Islet of Langerhans (tissue), 1 donor: ENCODE results near the gene EFCAB12.
"Not testable (repeated sequence)": the region's sequence is repeated elsewhere in the genome, so short reads cannot be mapped to it uniquely, and the experiment has no call there.

ENCODE experiments used
- FAIRE-seq: peaks from one replicate; lab custom pipeline; 2011; peaks lifted over from hg19 to GRCh38; lab: Jason Lieb, UNC

The EFCAB12 gene

DNA sequence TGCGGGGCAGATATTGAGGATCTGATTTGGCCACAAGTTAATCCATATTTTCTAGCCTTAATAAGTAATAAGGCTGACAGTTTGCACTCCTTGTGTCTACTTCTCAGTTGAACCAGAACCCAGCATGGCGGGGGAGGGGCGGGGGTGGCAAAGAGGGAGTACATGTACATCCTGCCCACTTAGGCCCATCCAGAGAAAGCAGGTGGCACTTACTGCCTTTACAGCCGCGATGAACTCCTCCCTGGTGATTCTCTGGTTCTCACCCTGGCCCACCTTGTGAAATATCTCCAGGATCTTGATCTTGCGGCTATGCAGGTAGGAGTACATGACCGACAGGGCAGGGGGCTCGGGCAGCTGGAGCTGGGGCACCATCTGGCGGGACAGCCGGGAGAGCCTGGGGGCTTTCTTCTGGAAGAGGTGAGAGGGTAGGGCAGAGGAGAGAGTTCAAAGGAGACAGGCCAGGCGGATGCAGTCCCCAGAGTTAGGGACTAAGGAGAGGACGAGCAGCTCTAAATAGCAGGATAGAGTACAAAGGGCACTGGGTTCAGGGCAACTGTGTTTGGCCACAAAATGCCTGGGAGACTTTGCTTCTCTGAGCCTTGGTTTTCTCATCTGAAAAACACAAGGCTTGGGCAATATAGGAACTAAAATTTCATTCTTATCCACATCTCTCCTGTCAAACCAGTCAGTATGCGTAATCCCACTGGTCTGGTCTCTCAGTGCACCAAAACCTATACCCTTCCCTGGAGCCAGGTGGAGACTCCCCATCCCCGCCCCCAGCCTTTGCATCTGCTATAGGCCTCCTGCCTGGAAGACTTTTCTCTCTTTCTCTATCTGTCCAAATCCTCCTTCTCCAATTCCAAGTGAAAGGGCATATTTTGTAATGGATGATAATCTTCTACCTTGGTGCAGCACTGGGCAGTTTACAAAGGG is 10.1 kb downstream of the EFCAB12 start:
- no peak for FAIRE-seq

DNA sequence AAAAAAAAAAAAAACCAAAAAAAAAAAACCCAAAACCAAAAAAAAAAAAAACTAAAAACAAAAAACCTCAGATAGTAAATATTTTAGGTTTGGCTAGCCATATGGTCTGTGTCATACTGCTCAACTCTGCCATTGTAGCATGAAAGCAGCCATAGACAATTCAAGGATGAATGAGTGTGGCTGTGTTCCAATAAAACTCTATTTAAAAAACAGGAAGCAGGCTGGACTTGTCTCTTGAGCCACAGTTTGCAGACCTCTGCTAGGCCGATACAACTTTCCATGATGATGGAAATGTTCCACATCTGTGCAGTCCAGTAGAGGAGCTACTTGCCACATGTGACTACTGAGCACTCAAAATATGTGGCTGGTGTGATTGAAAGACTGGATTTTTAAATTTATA is 11.1 kb downstream of the EFCAB12 start:
- FAIRE-seq: no peak

DNA sequence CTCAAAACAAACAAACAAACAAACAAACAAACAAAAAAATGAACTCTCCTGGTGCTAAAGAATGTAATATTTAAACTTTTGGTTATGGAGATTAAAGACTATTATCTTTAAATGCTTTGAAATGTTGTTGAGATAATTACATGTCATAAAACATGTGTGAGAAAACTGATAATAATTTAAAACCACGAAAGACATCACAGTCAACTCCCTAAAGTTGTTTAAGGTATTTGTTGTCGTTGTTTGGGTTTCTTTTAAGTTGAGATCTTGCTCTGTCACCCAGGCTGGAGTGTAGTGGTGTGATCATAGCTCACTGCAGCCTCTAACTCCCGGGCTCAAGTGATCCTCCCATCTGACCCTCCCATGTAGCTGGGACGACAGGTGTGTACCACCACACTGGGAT is 12.0 kb downstream of the EFCAB12 start:
- no peak for FAIRE-seq

DNA sequence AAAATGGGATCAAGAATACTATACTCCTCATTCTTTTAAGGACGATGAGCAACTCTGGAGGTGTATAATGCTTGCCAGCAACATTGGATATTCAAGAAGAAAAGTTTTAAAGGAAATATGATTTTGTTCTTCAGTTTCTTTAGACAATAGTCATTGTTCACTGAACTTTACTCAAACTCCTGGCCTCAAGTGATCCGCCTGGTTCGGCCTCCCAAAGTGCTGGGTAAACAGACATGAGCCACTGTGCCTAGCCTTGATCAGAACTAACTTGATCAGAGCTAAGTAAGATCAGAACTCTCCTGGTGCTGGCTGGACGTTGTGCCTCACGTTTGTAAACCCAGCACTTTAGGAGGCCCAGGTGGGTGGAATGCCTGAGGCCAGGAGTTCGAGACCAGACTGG is 12.6 kb downstream of the EFCAB12 start:
- no peak for FAIRE-seq

DNA sequence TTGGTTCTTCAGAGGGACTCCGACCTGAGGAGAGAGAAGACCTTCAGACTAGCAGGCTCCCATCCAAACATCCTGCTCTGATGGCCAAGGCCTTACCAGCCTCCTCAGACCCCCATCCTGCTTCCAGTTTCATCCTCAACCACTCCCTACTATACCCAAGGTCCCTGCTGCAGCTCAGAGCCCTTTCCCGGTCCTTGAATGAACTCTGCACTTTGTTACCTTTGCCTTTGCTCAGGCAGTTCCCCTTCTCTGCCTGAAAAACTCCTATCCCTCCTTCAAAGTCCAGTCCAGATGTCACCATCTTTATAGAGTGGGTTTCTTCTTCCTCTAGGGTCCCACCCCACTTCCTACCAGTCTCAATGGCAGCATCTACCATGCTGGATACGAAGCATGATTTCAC is 13.1 kb downstream of the EFCAB12 start:
- no peak for FAIRE-seq

DNA sequence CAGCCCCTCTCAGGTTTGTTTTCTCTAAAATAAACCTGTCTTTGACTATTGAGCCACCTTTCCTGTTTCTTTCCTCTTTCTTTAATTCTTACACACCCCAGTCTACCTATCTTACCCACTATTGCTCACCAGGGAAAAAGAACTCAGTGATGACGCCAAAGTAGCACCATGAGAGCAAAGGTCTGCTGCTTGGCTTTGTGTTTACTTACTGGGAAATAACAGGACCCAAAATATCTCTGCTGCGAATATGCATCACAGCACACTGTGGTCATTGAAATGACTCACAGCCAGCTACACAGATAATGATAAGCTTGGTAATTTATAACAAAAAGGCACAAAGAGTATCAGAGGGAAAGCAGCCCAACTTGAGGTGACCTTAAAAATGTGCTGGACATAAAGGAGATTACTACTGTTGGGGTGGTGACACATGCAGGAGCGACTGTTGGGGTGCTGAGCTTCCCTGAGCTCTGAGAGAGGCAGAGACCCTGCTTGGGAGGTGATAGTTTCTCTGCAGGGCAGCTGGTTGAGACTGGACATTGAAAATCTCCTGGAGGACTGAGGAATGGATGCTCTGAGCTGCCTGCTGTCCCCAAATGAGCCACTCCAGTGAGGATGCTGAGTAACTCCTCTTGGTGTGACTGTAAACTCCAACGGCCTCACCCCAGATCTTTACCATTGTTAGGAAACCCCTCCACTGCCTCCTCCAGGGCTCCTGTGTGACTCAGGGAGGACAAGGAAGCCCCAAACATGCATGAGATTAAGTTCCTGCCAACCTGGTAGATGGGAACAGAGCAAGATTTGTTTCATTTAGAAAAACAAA is 14.5 kb downstream of the EFCAB12 start:
- FAIRE-seq: no peak

DNA sequence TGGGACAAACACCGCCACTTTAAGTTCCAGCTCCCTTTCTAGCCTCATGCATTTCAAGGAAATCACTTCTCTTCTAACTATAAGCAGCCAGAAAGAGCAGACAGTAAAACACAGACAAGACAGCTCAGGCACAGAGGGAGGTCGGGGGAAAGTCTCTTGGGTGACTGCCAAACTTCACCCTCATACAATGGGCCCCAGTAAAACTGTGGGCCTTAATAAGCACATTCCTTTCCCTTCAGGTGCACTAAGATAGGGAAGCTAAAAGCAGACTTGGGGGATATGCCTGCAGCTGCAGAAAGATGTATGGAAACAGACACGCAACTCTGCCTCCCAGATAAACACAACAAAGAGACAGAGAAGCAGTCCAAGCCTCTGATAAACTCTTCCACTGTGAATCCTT is 15.2 kb downstream of the EFCAB12 start:
- FAIRE-seq: not testable (repeated sequence)

DNA sequence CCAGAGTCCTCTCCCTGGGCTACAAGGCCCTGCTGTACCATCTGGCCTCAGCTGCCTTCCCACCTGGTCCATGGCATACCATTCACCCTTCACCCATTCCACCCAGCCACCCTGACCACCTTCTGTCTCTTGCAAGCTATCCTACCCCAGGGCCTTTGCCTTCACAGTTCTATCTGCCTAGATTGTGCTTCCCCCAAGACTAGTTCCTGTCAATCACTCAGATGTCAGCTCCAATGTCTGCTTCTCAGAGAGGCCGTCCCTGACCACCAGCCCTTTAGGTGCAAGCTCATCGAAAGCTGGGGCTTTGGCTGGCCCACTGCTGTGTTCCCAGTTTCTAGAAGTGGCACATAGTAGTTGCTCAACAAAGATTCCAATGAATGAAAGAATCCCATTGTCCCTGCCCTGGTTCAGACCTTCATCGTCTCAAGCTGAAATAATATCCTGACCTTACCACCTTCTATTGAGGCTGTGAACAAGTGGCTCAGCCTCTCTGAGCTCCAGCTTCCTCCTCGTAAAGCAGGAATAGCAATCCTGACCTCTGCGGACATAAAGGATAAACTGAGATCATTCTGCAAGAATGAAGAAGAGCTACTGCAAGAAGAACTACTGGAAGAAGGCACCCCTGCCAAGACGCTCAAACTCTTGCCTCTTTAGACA is 15.8 kb downstream of the EFCAB12 start:
- FAIRE-seq: no peak

DNA sequence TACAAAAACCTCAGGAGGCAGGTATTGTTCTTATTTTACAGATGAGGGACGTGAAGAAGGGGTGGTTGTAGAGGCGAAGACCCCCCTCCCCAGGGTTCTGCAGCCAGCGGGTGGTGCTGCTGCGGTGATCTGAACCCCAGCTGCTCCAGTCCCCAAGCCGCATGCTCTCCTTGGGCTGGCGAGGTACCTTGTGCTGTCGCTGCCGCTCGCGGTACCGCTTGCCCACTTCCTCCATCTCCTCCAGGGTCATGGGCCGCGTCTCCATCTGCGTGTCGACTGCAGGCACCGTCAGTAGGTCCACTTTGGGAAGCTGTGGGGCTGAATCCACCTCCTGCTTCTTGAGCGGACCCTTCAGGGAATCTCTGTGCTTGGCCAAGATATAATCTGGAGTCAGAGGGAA is 17.5 kb downstream of the EFCAB12 start:
- FAIRE-seq: no peak

DNA sequence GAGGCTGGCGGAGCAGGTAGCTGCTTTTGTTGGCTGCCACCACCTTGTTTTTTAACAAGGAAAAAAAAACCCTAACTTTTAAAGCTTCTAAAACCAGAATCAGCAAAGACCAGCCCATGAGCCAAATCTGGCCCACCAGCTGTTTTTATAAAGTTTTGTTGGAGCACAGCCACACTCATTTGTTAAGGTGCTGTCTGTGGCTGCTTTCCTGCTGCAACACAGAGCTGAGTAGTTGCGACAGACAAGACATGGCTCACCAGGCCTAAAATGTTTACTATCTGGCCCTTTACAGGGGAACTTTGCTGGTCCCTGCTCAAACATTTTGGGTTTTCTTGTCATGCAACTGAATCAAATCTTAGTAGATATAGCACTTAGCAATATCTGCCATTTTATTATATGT is 18.9 kb downstream of the EFCAB12 start:
- no peak for FAIRE-seq

DNA sequence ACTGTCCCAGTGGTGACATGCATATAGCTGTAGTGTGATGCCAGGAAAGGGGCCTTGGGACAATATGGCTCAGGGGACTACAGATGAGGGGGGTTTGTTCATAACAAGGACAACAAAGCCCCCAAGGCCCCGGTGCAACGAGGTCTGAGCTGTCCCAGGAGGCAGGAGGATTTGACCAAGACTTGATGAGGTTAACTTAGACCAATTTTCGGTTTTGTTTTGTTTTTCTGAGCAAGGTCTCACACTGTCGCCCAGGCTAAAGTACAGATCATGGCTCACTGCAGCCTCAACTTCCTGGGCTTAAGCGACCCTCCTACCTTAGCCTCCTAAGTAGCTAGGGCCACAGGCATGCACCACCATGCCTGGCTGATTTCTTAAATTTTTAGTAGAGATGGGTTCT is 23.8 kb downstream of the EFCAB12 start:
- no peak for FAIRE-seq

DNA sequence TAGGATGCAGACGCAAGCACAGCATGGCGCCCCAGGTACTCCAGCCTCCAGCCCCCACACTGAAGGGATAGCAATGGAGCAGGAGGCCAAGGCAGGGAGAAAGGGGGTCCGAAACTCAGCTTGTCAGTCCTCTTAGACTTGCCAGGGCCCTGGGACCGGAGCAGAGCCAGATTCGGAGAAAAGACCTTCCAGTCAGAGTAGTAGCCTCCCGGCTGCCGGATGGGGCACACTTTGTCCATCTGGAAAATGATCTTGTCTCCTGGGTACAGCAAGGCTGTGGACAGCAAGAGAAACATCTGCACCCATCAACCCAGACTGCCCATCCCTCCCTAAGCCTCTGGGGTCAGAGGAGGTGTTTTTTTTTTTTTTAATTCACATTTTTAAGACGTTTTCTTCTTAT is 24.3 kb downstream of the EFCAB12 start:
- no peak for FAIRE-seq

DNA sequence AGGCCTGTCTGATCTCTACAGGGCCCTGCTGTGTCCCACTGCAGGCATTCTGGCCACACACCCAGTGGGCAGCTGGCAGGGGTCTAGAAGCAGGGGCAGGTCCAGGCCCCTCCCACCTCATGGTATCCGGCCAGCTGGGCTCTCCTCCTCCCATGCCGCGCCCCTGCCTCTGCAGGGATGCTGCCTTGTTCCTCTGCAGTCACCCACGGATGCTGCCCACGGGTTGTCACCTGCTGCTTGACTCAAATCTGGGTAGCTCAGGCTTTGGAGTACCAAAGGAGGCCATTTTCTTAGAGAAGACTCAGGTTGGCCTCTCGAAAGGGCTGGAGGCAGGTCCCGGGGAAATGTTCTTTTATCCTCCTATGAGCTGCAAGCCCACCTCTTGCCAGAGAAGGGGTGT is 25.0 kb downstream of the EFCAB12 start:
- no peak for FAIRE-seq

DNA sequence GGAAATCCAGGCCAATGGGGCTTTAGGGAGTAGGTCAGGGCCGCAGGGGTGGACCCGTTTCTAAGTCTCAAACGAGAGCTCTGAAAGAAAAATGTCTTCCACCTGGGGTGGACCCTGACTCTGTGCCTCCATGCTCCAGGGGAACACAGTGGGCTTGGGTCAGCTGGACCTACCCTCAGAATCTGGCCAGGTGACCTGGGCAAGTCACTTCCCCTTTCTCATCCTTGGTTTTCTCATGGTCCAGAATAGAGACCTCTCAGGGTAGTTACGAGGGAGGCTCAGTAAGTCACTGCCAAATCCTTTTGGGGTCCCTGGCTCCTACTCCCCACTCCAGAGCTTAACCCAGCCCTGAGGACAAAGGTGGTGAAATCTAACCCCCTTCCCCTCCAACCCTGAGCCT is 25.8 kb downstream of the EFCAB12 start:
- no peak for FAIRE-seq

DNA sequence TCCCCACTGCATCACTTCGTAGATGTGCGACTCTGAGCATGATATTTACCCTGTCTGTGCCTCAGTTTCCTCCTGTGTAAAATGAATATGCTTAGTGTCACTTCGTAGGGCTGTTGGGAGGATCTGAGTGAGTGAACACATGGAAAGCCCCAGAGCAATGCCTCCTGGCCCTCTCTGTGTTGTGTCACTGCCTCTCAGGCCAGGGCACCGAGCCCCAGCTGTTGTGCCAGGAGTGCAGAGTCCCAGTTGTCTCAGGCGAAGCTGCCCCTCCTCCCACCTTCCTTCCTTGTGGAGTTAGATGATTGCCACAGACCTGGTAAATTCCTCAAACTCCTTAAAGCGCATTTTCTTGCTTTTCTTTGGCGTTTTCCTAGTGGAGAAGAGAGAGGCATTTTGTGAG is 26.2 kb downstream of the EFCAB12 start:
- no peak for FAIRE-seq

DNA sequence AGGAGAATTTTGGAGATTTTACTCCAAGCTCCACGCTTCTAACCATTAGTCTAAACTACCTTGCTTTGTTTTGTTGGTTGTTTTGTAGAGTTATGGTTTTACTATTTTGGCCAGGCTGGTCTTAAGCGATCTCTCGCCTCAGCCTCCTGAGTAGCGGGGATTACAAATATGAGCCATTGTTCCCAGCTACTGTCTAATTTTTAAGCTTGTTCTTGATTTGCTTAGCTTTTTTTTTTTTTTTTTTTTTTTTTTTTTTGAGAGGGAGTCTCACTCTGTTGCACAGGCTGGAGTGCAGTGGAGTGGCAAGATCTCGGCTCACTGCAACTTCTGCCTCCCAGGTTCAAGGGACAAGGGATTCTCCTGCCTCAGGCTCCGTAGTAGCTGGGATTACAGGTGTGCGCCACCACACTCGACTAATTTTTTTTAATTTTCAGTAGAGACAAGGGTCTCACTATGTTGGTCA is 28.5 kb downstream of the EFCAB12 start:
- no peak for FAIRE-seq

DNA sequence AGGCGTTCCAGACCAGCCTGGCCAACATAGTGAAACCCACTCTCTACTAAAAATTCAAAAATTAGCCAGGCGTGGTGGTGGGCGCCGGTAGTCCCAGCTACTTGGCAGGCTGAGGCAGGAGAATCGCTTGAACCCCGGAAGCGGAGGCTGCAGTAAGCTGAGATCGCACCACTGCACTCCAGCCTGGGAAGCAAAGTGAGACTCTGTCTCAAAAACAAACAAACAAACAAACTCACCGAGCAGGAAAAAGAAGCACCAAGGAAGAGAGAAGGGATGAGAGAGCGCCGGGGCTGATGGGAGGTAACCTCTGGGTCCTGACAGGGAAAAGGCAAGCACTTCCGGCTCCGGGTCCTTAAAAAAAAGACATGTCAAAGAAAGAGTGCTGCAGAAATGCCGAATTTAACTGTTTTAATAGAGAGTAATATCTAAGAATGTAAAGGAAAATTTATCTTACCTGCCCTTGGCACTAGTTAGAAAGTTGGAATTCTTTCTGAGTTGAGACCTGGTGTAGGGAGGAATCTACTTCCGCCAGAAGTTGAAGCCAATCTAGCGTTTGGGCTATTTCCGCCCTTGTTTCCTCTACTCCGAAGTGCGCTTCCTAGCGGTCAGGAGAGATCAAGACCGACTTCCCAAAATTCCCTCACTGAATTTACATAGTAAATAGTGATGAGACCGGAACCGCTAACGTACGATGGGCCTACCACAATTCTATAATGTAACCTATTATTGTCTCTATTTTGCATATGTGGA is 29.1 kb downstream of the EFCAB12 start:
- peak; percentile 98 for FAIRE-seq

DNA sequence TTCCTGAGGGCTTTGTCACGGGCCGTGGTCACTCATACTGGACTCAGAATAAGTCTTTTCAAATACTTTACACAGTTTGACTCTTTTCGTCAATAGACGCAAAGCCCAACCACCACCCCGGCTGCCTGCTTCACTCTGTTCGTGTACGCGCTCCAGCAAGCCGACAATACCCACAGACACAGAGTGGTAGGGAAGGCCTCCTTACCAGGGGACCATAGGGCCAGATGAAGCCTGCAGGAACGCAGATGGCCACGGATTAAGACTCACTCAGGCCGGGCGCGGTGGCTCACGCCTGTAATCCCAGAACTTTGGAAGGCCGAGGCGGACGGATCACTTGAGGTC is 29.7 kb downstream of the EFCAB12 start:
- no peak for FAIRE-seq

DNA sequence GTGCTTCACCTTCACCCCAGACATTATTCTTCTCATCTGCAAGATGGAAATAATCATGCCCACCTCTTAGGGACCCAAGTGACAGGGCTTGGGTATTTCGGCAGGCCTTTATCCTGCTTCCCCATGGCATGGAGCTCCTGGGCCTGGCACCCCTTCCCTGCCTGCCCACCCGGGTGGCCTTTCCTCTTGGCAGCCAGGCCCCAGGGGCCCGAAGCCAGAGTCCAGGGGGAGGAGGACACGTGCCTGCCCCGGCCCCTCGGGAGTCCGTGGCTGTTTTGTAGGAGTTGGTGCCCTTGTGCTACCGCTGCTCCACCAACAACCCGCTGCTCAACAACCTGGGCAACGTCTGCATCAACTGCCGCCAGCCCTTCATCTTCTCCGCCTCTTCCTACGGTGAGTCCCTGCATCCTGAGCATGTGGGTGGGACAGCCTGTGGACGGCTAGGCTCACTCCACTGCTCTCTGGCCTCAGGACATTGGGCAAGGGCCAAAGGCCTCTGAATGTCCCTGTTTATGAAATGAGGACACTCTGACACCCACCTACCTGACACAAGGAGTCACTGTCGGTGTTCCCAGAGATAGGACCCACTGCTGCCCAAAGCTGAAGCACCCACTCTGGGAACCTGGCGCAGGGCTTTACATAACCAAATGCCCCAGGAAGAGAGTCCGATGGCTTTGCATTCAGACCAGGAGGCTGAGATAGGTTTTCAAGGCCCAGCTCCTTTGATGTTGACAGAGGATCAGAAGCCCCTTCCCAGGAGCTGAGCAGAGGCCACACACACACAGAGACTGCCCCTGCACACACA is 34.5 kb downstream of the EFCAB12 start:
- FAIRE-seq: not testable (repeated sequence)

DNA sequence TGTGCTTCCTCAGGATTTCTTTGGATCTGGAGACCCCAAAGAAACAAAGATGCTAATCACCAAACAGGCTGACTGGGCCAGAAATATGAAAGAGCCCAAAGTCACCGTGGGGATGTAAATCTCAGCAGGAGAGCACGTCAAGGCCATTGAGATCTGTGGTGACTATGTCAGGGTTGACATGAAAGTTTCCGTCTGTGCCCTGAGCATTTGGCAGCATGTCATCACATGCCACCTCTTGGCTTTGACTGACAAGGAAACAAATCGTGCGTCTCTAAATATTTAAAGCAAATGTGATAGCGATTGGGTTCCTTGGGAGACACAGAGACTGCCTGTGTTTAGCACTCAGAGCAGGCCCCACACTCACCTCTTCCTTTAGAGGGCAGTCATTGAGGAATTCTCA is 35.2 kb downstream of the EFCAB12 start:
- no peak for FAIRE-seq
